ENCODE data around the gene CCNDBP1.

CCNDBP1 gene

DNA sequence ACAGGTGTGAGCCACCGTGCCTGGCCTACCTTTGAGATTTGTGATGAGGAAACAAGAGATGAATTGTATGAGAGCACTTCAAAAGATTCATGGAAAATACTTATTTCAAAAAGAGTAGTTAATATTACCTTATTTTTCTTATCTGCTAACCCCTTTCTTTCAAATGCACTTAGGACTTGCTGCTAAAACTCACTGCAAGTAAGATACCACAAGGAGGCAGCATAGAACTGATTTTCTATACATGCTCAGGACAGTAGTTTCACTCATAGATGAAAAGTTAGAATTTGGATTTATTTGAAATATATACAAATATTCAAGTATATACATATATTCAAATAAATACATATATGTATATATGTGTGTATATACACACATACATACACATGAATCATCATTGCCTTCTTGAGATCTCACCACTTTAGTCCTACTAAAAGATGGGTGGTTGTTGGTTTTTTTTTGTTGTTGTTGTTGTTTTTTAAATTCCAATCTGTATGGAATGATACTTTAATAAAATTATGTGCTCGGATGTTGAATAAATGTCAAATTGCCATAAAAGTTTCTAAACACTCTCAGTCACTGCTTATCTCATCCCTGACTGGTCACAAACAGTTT lies 2.4 kb downstream of the CCNDBP1 start:
- no peak overlapping the region for H3K9ac ChIP-seq (ENCODE audit: low read length)
- TF ChIP-seq EZH2 (optimal IDR thresholded peaks at IDR 0.05; ENCODE audit: low read depth, low read length): no peak
- peak; percentile 53 for TF ChIP-seq CTCF (IDR thresholded peaks at IDR 0.05; ENCODE audit: low read length)
- peak; percentile 76 for DNase-seq
- H3K4me1 ChIP-seq (ENCODE audit: low read length): no peaks in the 10 kb centered on the region
- H3K4me3 ChIP-seq (ENCODE audit: low read length): no peak overlapping the region
- H3F3A ChIP-seq (ENCODE audit: insufficient read depth, low read length): peaks cover 17% of the 10 kb centered on the region
- H3K79me2 ChIP-seq (ENCODE audit: low read length): peaks cover 18% of the 10 kb centered on the region
- no peaks in the 10 kb centered on the region for H4K20me1 ChIP-seq (ENCODE audit: insufficient read depth, low read length)
- H2AFZ ChIP-seq (ENCODE audit: low read length): no peak overlapping the region
- no peaks in the 10 kb centered on the region for H3K9me2 ChIP-seq (replicated peaks; ENCODE audit: insufficient read depth, low read length)
- H3K9me3 ChIP-seq (replicated peaks; ENCODE audit: insufficient read depth, low read length): no peaks in the 10 kb centered on the region
- no peaks in the 10 kb centered on the region for H3K27me3 ChIP-seq (replicated peaks; ENCODE audit: insufficient read depth, low read length)
- 0 out of 2 replicates have a peak, but pooled peaks cover 2% of the 10 kb centered on the region for H3K36me3 ChIP-seq (replicated peaks; ENCODE audit: insufficient read depth, low read length)
- H3K27ac ChIP-seq (ENCODE audit: low read length): no peak overlapping the region
- no peak overlapping the region for H3K4me2 ChIP-seq (ENCODE audit: low read depth, low read length)

- Histone ChIP-seq H4K20me1 (ENCODE audit: insufficient read depth, low read length) (no peaks in the 10 kb centered on the region), H3K9me3 (replicated peaks; ENCODE audit: insufficient read depth, low read length) (no peaks in the 10 kb centered on the region), H3K4me2 (ENCODE audit: low read depth, low read length) (no peak overlapping the region), H3K27me3 (replicated peaks; ENCODE audit: insufficient read depth, low read length) (no peaks in the 10 kb centered on the region), H3K36me3 (replicated peaks; ENCODE audit: insufficient read depth, low read length) (0 out of 2 replicates have a peak, but pooled peaks cover 5% of the 10 kb centered on the region), H2AFZ (ENCODE audit: low read length) (no peak overlapping the region), H3K9me2 (replicated peaks; ENCODE audit: insufficient read depth, low read length) (no peaks in the 10 kb centered on the region), H3K79me2 (ENCODE audit: low read length) (peaks cover 18% of the 10 kb centered on the region), H3K4me1 (ENCODE audit: low read length) (no peaks in the 10 kb centered on the region), H3K4me3 (ENCODE audit: low read length) (no peak overlapping the region), H3K9ac (ENCODE audit: low read length) (no peak overlapping the region), H3F3A (ENCODE audit: insufficient read depth, low read length) (peaks cover 15% of the 10 kb centered on the region), H3K27ac (ENCODE audit: low read length) (no peak overlapping the region)
- DNase-seq: no peak
- no peak for TF ChIP-seq EZH2phosphoT487 (IDR thresholded peaks at IDR 0.05; ENCODE audit: low read length)
- TF ChIP-seq CTCF (IDR thresholded peaks at IDR 0.05; ENCODE audit: low read length): no peak
- TF ChIP-seq EZH2 (optimal IDR thresholded peaks at IDR 0.05; ENCODE audit: low read depth, low read length): no peak
These were observed 4.1 kb downstream of the CCNDBP1 start for GRCh38 chr15:43189296-43189695.

DNA sequence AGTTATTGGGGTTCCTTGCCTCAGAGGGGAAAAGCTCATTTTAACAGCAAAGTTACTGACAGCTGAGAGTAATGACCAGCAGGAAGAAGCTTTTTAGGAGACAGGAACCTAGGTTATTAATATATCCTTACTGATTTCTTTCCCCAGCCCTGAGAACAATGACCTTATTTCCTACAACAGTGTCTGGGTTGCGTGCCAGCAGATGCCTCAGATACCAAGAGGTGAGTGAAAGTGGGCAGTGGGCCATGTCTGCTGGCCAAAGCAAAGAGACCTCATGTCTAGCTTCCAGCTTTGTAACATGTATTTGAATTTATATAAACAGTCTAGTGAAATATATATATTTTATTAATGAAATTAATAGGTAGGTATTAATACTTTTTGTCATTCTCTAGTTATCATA lies 5.0 kb downstream of the CCNDBP1 start:
- 0 out of 2 replicates have a peak, but pooled peaks cover 5% of the 10 kb centered on the region for H3K36me3 ChIP-seq (replicated peaks; ENCODE audit: insufficient read depth, low read length)
- no peaks in the 10 kb centered on the region for H3K9me2 ChIP-seq (replicated peaks; ENCODE audit: insufficient read depth, low read length)
- H4K20me1 ChIP-seq (ENCODE audit: insufficient read depth, low read length): no peaks in the 10 kb centered on the region
- H3K4me2 ChIP-seq (ENCODE audit: low read depth, low read length): no peak overlapping the region
- TF ChIP-seq CTCF (IDR thresholded peaks at IDR 0.05; ENCODE audit: low read length) (no peak), EZH2phosphoT487 (IDR thresholded peaks at IDR 0.05; ENCODE audit: low read length) (no peak), EZH2 (optimal IDR thresholded peaks at IDR 0.05; ENCODE audit: low read depth, low read length) (no peak)
- H3K79me2 ChIP-seq (ENCODE audit: low read length): peaks cover 18% of the 10 kb centered on the region
- no peak overlapping the region for H3K4me3 ChIP-seq (ENCODE audit: low read length)
- peaks cover 8% of the 10 kb centered on the region for H3F3A ChIP-seq (ENCODE audit: insufficient read depth, low read length)
- DNase-seq: no peak
- no peaks in the 10 kb centered on the region for H3K9me3 ChIP-seq (replicated peaks; ENCODE audit: insufficient read depth, low read length)
- H3K27me3 ChIP-seq (replicated peaks; ENCODE audit: insufficient read depth, low read length): no peaks in the 10 kb centered on the region
- no peak overlapping the region for H2AFZ ChIP-seq (ENCODE audit: low read length)
- H3K9ac ChIP-seq (ENCODE audit: low read length): no peak overlapping the region
- no peaks in the 10 kb centered on the region for H3K4me1 ChIP-seq (ENCODE audit: low read length)
- no peak overlapping the region for H3K27ac ChIP-seq (ENCODE audit: low read length)

All from MM.1S (cell line).